Measurements from ENCODE around the gene IMP4. TPM values are rescaled to one million over a fixed set of nuclear protein-coding genes. Genes with fewer than 3 reads are reported as not detected.

IMP4 gene
- total RNA-seq, 3 donors from 2014 or later: 94.7 to 114 (median 113) TPM

DNA sequence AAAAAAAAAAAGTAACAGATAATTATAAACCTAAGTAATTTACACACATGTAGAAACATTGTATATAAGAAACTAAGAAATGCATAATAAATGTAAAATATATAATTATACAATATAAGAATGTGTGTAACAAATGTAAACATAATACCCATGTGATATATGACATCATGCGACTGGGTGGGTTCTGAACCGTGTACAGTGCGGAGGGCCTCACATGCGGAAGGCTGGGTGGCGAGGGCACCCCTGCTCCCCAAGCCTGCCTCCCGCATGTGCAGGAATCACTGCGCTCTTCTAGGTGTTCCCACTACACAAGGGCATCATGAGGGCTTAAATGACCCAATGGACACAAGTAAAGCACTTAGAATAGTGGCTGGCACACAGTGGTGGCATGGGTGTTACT lies 15.2 kb downstream of the IMP4 start:
- Histone ChIP-seq H3K4me1 (peaks cover 0 to 10% of the 10 kb centered on the region in 2 donors), H3K27ac (no peak overlapping the region), H3K36me3 (no peaks in the 10 kb centered on the region), H3K4me3 (no peak overlapping the region), H3K9me3 (no peaks in the 10 kb centered on the region), H3K27me3 (no peaks in the 10 kb centered on the region)
- no peak for TF ChIP-seq POLR2AphosphoS5 (IDR thresholded peaks at IDR 0.05)
- TF ChIP-seq POLR2A (IDR thresholded peaks at IDR 0.05): no peak
- TF ChIP-seq, protein P1, sequence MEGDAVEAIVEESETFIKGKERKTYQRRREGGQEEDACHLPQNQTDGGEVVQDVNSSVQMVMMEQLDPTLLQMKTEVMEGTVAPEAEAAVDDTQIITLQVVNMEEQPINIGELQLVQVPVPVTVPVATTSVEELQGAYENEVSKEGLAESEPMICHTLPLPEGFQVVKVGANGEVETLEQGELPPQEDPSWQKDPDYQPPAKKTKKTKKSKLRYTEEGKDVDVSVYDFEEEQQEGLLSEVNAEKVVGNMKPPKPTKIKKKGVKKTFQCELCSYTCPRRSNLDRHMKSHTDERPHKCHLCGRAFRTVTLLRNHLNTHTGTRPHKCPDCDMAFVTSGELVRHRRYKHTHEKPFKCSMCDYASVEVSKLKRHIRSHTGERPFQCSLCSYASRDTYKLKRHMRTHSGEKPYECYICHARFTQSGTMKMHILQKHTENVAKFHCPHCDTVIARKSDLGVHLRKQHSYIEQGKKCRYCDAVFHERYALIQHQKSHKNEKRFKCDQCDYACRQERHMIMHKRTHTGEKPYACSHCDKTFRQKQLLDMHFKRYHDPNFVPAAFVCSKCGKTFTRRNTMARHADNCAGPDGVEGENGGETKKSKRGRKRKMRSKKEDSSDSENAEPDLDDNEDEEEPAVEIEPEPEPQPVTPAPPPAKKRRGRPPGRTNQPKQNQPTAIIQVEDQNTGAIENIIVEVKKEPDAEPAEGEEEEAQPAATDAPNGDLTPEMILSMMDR (IDR thresholded peaks at IDR 0.05): no peak
- DNase-seq (ENCODE audit: low spot score in 2 of 2): no peak
- intact Hi-C loops (cut with DNase I; ENCODE audit: low total_unique reads): no loop called here

DNA sequence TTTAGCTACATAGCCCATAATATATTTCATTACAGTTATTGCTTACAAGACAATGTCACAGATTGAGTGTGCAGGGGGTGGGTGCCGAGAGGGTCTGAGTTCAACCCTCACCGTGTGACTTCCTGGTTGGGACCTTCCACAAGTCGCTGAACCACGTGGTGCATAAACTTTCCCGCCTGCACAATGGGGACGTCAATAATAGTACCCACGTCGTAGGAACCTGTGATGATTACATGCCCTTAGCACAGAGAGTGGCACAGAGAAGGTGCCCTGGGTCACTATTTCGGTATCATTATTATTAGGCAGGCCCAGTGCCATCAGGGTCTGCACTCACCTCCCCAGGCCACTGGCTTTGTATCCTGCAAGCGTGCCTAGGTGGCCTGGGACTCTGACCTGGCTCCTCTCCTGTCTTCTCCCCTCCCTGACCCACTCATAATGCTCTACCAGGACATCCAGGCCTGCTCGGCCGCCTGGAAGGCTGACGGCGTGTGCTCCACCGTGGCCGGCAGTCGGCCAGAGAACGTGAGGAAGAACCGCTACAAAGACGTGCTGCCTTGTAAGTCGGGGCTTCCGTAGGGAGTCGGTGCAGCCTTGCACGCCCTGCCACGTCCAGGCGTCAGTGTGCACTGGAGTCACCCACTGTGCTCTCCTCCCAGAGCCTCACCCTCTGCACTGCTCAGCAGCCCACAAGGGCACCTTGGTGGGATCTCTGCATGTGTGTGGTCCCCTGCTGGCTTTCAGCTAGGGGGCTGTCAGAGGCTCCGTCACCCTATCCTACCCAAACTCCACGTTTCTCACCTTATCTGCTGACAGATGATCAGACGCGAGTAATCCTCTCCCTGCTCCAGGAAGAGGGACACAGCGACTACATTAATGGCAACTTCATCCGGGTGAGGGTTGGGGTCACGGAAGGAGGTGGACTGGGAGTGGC lies 16.0 kb downstream of the IMP4 start:
- no peak for DNase-seq (ENCODE audit: low spot score in 2 of 2)
- intact Hi-C loops (cut with DNase I; ENCODE audit: low total_unique reads): no loop called here

DNA sequence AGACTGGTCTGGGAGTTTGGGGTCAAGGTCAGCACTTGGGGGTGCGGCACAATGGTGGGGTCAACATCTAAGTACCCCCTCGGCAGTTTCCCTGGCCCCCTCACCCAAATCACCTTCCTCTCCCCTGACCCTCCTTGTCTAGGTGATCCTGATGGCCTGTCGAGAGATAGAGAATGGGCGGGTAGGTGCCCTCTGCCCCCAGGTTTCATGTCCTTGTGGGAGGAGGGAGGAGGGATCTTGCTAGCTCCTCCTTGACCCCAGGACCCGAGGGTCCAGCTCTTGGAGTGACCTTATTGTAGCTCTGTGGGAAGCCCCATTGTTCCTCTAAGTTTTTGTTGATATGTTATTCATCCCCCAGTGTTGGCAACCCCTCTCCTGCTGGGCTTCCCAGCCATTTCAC lies 16.8 kb downstream of the IMP4 start:
- Histone ChIP-seq H3K4me1 (peaks cover 0 to 9% of the 10 kb centered on the region in 2 donors), H3K27me3 (no peaks in the 10 kb centered on the region), H3K27ac (no peak overlapping the region), H3K9me3 (no peaks in the 10 kb centered on the region), H3K36me3 (no peaks in the 10 kb centered on the region), H3K4me3 (no peak overlapping the region)
- TF ChIP-seq POLR2A (IDR thresholded peaks at IDR 0.05) (no peak), POLR2AphosphoS5 (IDR thresholded peaks at IDR 0.05) (no peak)
- intact Hi-C loops (cut with DNase I; ENCODE audit: low total_unique reads): no loop called here
- DNase-seq (ENCODE audit: low spot score in 2 of 2): no peak

More for the DNA sequence above, 16.0 kb downstream of the IMP4 start:
- Histone ChIP-seq H3K36me3 (no peaks in the 10 kb centered on the region), H3K27ac (no peak overlapping the region), H3K4me3 (no peak overlapping the region), H3K9me3 (no peaks in the 10 kb centered on the region), H3K4me1 (peaks cover 0 to 10% of the 10 kb centered on the region in 2 donors), H3K27me3 (no peaks in the 10 kb centered on the region)
- TF ChIP-seq POLR2A (IDR thresholded peaks at IDR 0.05): no peak
- TF ChIP-seq, protein P1 (IDR thresholded peaks at IDR 0.05): no peak

DNA sequence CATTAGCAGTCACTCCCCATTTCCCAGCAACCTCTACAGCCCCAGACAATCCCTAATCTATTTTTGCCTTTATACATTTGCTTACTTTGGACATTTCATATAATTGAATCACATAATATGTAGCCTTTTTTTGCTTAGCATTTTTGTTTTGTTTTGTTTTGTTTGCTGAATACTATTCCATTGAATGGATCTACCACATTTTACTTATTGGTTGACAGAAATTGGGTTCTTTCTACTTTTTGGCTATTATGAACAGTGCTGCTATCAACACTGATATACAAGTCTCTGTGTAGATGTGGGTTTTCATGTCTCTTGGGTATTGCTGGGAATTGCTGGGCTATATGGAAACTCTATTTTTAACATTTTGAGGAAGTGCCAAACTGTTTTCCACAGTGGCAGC lies 20.8 kb downstream of the IMP4 start:
- no peak for DNase-seq (ENCODE audit: low spot score in 2 of 2)
- TF ChIP-seq POLR2AphosphoS5 (IDR thresholded peaks at IDR 0.05) (no peak), POLR2A (IDR thresholded peaks at IDR 0.05) (no peak)
- TF ChIP-seq, protein P1 (IDR thresholded peaks at IDR 0.05): no peak
- H3K27ac ChIP-seq: no peak overlapping the region
- intact Hi-C loops (cut with DNase I; ENCODE audit: low total_unique reads): no loop called here
- H3K4me3 ChIP-seq: no peak overlapping the region
- H3K9me3 ChIP-seq: no peaks in the 10 kb centered on the region
- no peaks in the 10 kb centered on the region for H3K36me3 ChIP-seq
- no peaks in the 10 kb centered on the region for H3K27me3 ChIP-seq
- H3K4me1 ChIP-seq: no peaks in the 10 kb centered on the region

DNA sequence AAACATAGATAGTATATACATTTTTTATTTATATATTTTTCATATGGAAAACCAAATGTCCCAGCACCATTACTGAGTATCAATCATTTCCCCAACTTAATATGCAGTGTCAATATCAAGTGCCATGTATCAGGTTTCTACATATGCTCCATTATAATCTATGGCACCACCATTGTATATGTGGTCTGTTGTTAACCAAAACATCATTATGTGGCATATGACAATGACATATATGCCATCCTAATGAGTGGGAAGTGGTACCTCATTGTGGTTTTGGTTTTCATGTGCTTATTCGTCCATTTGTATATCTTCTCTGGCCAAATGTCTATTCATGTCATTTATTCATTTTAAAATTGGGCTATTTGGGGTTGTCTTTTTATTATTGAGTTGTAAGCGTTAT lies 22.4 kb downstream of the IMP4 start:
- Histone ChIP-seq H3K27ac (no peak overlapping the region), H3K36me3 (no peaks in the 10 kb centered on the region), H3K9me3 (no peaks in the 10 kb centered on the region), H3K27me3 (no peaks in the 10 kb centered on the region), H3K4me1 (no peaks in the 10 kb centered on the region), H3K4me3 (no peak overlapping the region)
- intact Hi-C loops (cut with DNase I; ENCODE audit: low total_unique reads): no loop called here
- no peak for DNase-seq (ENCODE audit: low spot score in 2 of 2)
- TF ChIP-seq, protein P1 (IDR thresholded peaks at IDR 0.05): no peak
- TF ChIP-seq POLR2A (IDR thresholded peaks at IDR 0.05) (no peak), POLR2AphosphoS5 (IDR thresholded peaks at IDR 0.05) (no peak)

Data from breast epithelium (tissue), 4 donors.